Stomach (tissue), 9 donors: Measurements from ENCODE around the gene GRK3. TPM values are rescaled to one million over a fixed set of nuclear protein-coding genes. Genes with fewer than 3 reads are reported as not detected.

Source experiments
- DNase-seq, 2 donors: peaks; one replicate each; pipeline versions ENCODE4 v3.0.0 to v3.0.0-alpha.2; 2013 to 2019
- H3K27ac ChIP-seq, 5 donors: fragments of 200-600 bp in 4 of 5; sonication (generic) in 4 of 5; one replicate each; pipeline ENCODE4 v1.5.1; 2013 to 2019; ENCODE audit warnings: mild to moderate bottlenecking in 1 of 5, moderate library complexity in 1 of 5
- H3K27me3 ChIP-seq, 3 donors: fragments of 200-600 bp; sonication (generic); one replicate each; pipeline ENCODE4 v1.5.1; 2017 to 2019; ENCODE audit warnings: mixed run types in 1 of 3
- H3K36me3 ChIP-seq, 4 donors: fragments of 200-600 bp; sonication (generic); 1 replicate in 3 of 4; 2 replicates in 1 of 4; pipeline ENCODE4 v1.5.1; 2016 to 2019
- H3K4me1 ChIP-seq, 4 donors: fragments of 200-600 bp; sonication (generic); one replicate each; pipeline ENCODE4 v1.5.1; 2016 to 2019
- H3K4me3 ChIP-seq, 4 donors: fragments of 200-600 bp; sonication (generic) in 3 of 4; one replicate each; pipeline ENCODE4 v1.5.1; 2016 to 2019; ENCODE audit warnings: mild to moderate bottlenecking in 1 of 4
- H3K9me3 ChIP-seq, 4 donors: fragments of 200-600 bp; sonication (generic); one replicate each; pipeline ENCODE4 v1.5.1; 2016 to 2019
- CTCF ChIP-seq, 7 experiments: fragments of 450-650 bp in 4 of 7; fragments of 200-600 bp in 3 of 7; sonication (generic) in 3 of 7; IDR thresholded peaks; one replicate each; pipeline ENCODE4 v1.5.1; 2016 to 2019; ENCODE audit warnings: antibody characterized with exemption in 7 of 7, control low read depth in 2 of 7, mild to moderate bottlenecking in 1 of 7
- EP300 ChIP-seq: sonication (generic); formaldehyde crosslinking; IDR thresholded peaks from one replicate; pipeline ENCODE4 v1.6.1; 2017; ENCODE audit warnings: antibody characterized with exemption
- POLR2A ChIP-seq, 4 donors: fragments of 450-650 bp; IDR thresholded peaks; one replicate each; pipeline ENCODE4 v1.6.1; 2016; ENCODE audit warnings: antibody characterized with exemption in 4 of 4, control low read depth in 2 of 4, mild to moderate bottlenecking in 1 of 4, moderate library complexity in 1 of 4
- POLR2AphosphoS5 ChIP-seq, 3 donors: sonication (generic); formaldehyde crosslinking; IDR thresholded peaks; one replicate each; pipeline ENCODE4 v1.6.1; 2016; ENCODE audit warnings: antibody characterized with exemption in 3 of 3
- WGBS, 5 donors: extraction: QIAGEN DNeasy Blood & Tissue Kit in 3 of 5; methylation state at CpG; one replicate each; pipeline versions ENCODE4 v1.1.5 to v1.1.7; 2013 to 2018; 5-methylcytosine and 5-hydroxymethylcytosine counted together
- intact Hi-C: fragments of 100-400 bp; cut with DNase I; formaldehyde crosslinking; loops from one replicate; pipeline ENCODE4 v1.15.1; 2023; ENCODE audit warnings: low total_unique reads
- polyA plus RNA-seq, 3 donors: library from polyadenylated mRNA; stranded (reverse); fragments of 200-250 nt; gene quantifications; one replicate each; pipeline ENCODE4 v1.2.3, GENCODE V29; 2013
- total RNA-seq, 5 donors: library from RNA; depleted of rRNA; stranded (reverse); fragments of >200 nt; gene quantifications; one replicate each; pipeline versions ENCODE4 v1.1.0 to v1.2.3, GENCODE V29; 2014 to 2016
- donor health status: healthy with polysubstance abuse.
- donor health status: Bipolar disorder and iron deficiency.
- donor health status: healthy.

The GRK3 gene
- total and polyA plus RNA-seq, 8 donors: 0.87 to 29.5 (median 4.1) TPM

- 23 to 31% (median 29%) methylated on average over 4 of the region's 4 CpGs for WGBS, 5 donors
- H3K4me3 ChIP-seq: no peak overlapping the region
- intact Hi-C loops: no loop called here
- H3K36me3 ChIP-seq: no peaks in the 10 kb centered on the region
- TF ChIP-seq POLR2A (IDR thresholded peaks at IDR 0.05) (no peak), POLR2AphosphoS5 (IDR thresholded peaks at IDR 0.05) (no peak), EP300 (no peak)
- H3K9me3 ChIP-seq: no peaks in the 10 kb centered on the region
- no peaks in the 10 kb centered on the region for H3K27me3 ChIP-seq
- no peak overlapping the region for H3K27ac ChIP-seq
- no peak for DNase-seq
- peaks cover 0 to 31% (median 17%) of the 10 kb centered on the region in 4 donors for H3K4me1 ChIP-seq
Measured at GRCh38 chr22:25627271-25627852, 62.9 kb downstream of the GRK3 start.

- WGBS, 5 donors: 26 to 49% (median 40%) methylated on average over 3 of the region's 3 CpGs
- Histone ChIP-seq H3K9me3 (no peaks in the 10 kb centered on the region), H3K4me1 (peaks cover 0 to 31% (median 17%) of the 10 kb centered on the region in 4 donors), H3K36me3 (no peaks in the 10 kb centered on the region), H3K27ac (no peak overlapping the region), H3K4me3 (no peak overlapping the region), H3K27me3 (no peaks in the 10 kb centered on the region)
- DNase-seq: peak in 1 of 2 donors; percentile 30
- intact Hi-C loops: no loop called here
- TF ChIP-seq EP300 (no peak), POLR2AphosphoS5 (IDR thresholded peaks at IDR 0.05) (no peak), CTCF (IDR thresholded peaks at IDR 0.05) (no peak), POLR2A (IDR thresholded peaks at IDR 0.05) (no peak)
Measured at GRCh38 chr22:25628494-25628893, 64.0 kb downstream of the GRK3 start.

- DNase-seq: no peak
- WGBS, 5 donors: 78 to 88% (median 82%) methylated on average over 2 of the region's 2 CpGs
- intact Hi-C loops: no loop called here
- H3K4me3 ChIP-seq: no peak overlapping the region
- H3K27me3 ChIP-seq: no peaks in the 10 kb centered on the region
- peaks cover 0 to 31% (median 17%) of the 10 kb centered on the region in 4 donors for H3K4me1 ChIP-seq
- no peaks in the 10 kb centered on the region for H3K9me3 ChIP-seq
- TF ChIP-seq POLR2AphosphoS5 (IDR thresholded peaks at IDR 0.05) (no peak), EP300 (no peak), CTCF (IDR thresholded peaks at IDR 0.05) (no peak), POLR2A (IDR thresholded peaks at IDR 0.05) (no peak)
- H3K27ac ChIP-seq: no peak overlapping the region
- H3K36me3 ChIP-seq: no peaks in the 10 kb centered on the region
Measured at GRCh38 chr22:25629613-25630012, 65.1 kb downstream of the GRK3 start.

GRCh38 chr22:25630447-25630846 lies 66.0 kb downstream of the GRK3 start:
- Histone ChIP-seq H3K36me3 (no peaks in the 10 kb centered on the region), H3K4me1 (peaks cover 0 to 32% (median 17%) of the 10 kb centered on the region in 4 donors), H3K9me3 (no peaks in the 10 kb centered on the region), H3K27me3 (no peaks in the 10 kb centered on the region), H3K4me3 (no peak overlapping the region), H3K27ac (no peak overlapping the region)
- intact Hi-C loops: no loop called here
- TF ChIP-seq POLR2AphosphoS5 (IDR thresholded peaks at IDR 0.05): no peak
- TF ChIP-seq POLR2A (IDR thresholded peaks at IDR 0.05): no peak
- no peak for TF ChIP-seq EP300
- no peak for TF ChIP-seq CTCF (IDR thresholded peaks at IDR 0.05)
- DNase-seq: no peak
- WGBS, 5 donors: 76 to 91% (median 81%) methylated on average over 5 of the region's 5 CpGs

- Histone ChIP-seq H3K9me3 (no peaks in the 10 kb centered on the region), H3K27ac (no peak overlapping the region), H3K36me3 (peaks cover 0 to 3% (median 0%) of the 10 kb centered on the region in 4 donors), H3K4me1 (peaks cover 0 to 12% (median 7%) of the 10 kb centered on the region in 4 donors), H3K4me3 (no peak overlapping the region), H3K27me3 (peaks cover 0 to 4% (median 0%) of the 10 kb centered on the region in 3 donors)
- intact Hi-C loops: no loop called here
- no peak for TF ChIP-seq POLR2A (IDR thresholded peaks at IDR 0.05)
- no peak for TF ChIP-seq POLR2AphosphoS5 (IDR thresholded peaks at IDR 0.05)
- no peak for TF ChIP-seq CTCF (IDR thresholded peaks at IDR 0.05)
- TF ChIP-seq EP300: no peak
- no peak for DNase-seq
- 24 to 52% (median 40%) methylated on average over 2 of the region's 2 CpGs for WGBS, 5 donors
Measured at GRCh38 chr22:25636323-25636722, 71.8 kb downstream of the GRK3 start.
